Placental pericyte (primary cell): Measurements from ENCODE around the gene PGRMC1. TPM values are rescaled to one million over a fixed set of nuclear protein-coding genes. Genes with fewer than 3 reads are reported as not detected.

Source experiments
- total RNA-seq: library from RNA; depleted of rRNA; stranded (reverse); fragments of >200 nt; gene quantifications from 2 replicates; pipeline ENCODE4 v1.2.3, GENCODE V29; 2012

Gene PGRMC1
- 95.4 and 150 TPM in 2 replicates for total RNA-seq

DNA sequence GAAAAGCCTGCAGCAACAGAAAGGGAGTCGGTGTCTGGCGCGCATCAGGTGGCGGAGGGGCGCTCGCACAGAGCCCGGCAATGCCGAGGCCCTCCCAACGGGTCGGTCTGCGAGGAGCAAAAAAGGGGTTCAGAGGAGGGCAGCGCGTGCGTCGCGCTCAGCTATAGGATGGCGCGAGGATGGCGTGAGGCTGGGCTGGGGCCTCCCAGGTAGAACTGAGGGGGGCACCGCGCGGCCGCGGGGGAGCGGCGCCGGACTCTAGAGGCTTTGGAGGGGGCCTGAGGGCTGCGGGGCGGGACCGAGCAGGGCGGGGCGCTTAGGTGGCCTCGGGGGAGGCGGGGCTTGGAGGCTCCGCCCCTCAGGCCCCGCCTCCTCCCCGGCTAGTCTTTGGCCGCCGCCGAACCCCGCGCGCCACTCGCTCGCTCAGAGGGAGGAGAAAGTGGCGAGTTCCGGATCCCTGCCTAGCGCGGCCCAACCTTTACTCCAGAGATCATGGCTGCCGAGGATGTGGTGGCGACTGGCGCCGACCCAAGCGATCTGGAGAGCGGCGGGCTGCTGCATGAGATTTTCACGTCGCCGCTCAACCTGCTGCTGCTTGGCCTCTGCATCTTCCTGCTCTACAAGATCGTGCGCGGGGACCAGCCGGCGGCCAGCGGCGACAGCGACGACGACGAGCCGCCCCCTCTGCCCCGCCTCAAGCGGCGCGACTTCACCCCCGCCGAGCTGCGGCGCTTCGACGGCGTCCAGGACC lies at the start of gene PGRMC1:
TSS of gene PGRMC1 (plus strand) at position 414 of the 751 bp plus-strand sequence. CDS start at position 493, 79 bp downstream.

Other genes with a start within 250 kb of the PGRMC1 start
- not detected in 2 replicates for gene CT47C1, start 163.3 kb upstream of the PGRMC1 start, total RNA-seq
- gene KIAA1210, start 108.5 kb upstream of the PGRMC1 start, total RNA-seq, result not detected in 2 replicates
- gene SLC25A43, start 163.1 kb downstream of the PGRMC1 start, total RNA-seq, result 11.4 and 26.3 TPM in 2 replicates
- gene SLC25A5, start 232.2 kb downstream of the PGRMC1 start, total RNA-seq, result 158 and 173 TPM in 2 replicates